Brain microvascular endothelial cell (primary cell): Measurements from ENCODE around the gene PER3.
A peak's percentile ranks its signal among the peaks of the same experiment; 100 is the strongest.

Experiments
- DNase-seq: peaks from one replicate; pipeline ENCODE4 v3.0.0-alpha.2; 2020
- H3K27ac ChIP-seq: fragments of 250-450 bp; sonication (Bioruptor Pico); 2 replicates; pipeline ENCODE4 v1.5.1; 2020; ENCODE audit warnings: mild to moderate bottlenecking, moderate library complexity
- H3K27me3 ChIP-seq: fragments of 250-450 bp; sonication (Bioruptor Pico); replicated peaks from 2 replicates; pipeline ENCODE4 v1.5.1; 2020; ENCODE audit warnings: mild to moderate bottlenecking
- H3K36me3 ChIP-seq: fragments of 250-450 bp; sonication (Bioruptor Pico); replicated peaks from 2 replicates; pipeline ENCODE4 v1.5.1; 2020; ENCODE audit warnings: mild to moderate bottlenecking
- H3K4me3 ChIP-seq: 2 replicates; pipeline ENCODE4 v1.5.1; 2011; ENCODE audit warnings: low read depth, mild to moderate bottlenecking, control low read depth, low read length, moderate library complexity
- CTCF ChIP-seq: IDR thresholded peaks from 2 replicates; pipeline ENCODE4 v1.5.1; 2011; ENCODE audit warnings: low read depth, mild to moderate bottlenecking, moderate library complexity, low read length, control low read depth, inconsistent platforms; ENCODE audit errors: missing control alignments
- in situ Hi-C: cut with HindIII; loops from 2 replicates; pipeline ENCODE4 v1.10.0; 2017; ENCODE audit warnings: low sequenced_read_pairs, low pct_ligation_motif_present

Gene PER3

GRCh38 chr1:7770997-7771822, 12.9 kb upstream of the PER3 start, which contains the start of gene VAMP3:
TSS of gene VAMP3 (plus strand) at chr1:7771296. CDS start at chr1:7771384, 88 bp downstream.
- peak within 1 kb of the TSS; percentile 82 for H3K27ac ChIP-seq
- in situ Hi-C loops: no loop called here
- peaks cover 2% of the 10 kb centered on the region for H3K36me3 ChIP-seq
- no peak for TF ChIP-seq CTCF
- peak within 1 kb of the TSS; percentile 86 for H3K4me3 ChIP-seq
- H3K27me3 ChIP-seq: no peaks in the 10 kb centered on the region
- peak; percentile 75 for DNase-seq

GRCh38 chr1:7771823-7772299, 12.2 kb upstream of the PER3 start:
- Histone ChIP-seq H3K27me3 (no peaks in the 10 kb centered on the region), H3K36me3 (peaks cover 5% of the 10 kb centered on the region), H3K4me3 (peak overlapping the region; percentile 86), H3K27ac (peak overlapping the region; percentile 82)
- DNase-seq: peak; percentile 6
- no peak for TF ChIP-seq CTCF
- in situ Hi-C loops: no loop called here

DNA sequence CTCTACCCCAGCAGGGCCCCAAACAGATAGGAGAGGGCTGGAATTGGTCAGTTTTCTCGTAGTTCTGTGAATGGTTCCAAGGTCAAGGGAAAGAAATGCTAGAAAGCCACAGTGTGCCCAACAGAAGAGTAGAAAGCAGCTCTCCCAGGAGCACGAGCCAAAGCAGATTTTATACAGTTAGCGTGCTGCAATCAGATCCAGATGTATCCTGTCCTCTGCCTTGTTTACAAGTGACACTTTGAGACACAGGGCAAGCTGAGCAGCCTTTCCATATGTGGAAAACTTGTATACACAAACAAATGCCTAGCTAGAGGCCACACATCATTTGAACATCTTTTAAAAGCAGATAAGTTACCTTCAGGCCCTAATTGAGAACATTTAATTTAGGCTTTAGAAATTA, 6.5 kb upstream of the PER3 start:
- no peak for DNase-seq
- no peak for TF ChIP-seq CTCF
- in situ Hi-C loops: no loop called here
- Histone ChIP-seq H3K4me3 (no peak overlapping the region), H3K36me3 (peaks cover 16% of the 10 kb centered on the region), H3K27ac (no peak overlapping the region), H3K27me3 (no peaks in the 10 kb centered on the region)

DNA sequence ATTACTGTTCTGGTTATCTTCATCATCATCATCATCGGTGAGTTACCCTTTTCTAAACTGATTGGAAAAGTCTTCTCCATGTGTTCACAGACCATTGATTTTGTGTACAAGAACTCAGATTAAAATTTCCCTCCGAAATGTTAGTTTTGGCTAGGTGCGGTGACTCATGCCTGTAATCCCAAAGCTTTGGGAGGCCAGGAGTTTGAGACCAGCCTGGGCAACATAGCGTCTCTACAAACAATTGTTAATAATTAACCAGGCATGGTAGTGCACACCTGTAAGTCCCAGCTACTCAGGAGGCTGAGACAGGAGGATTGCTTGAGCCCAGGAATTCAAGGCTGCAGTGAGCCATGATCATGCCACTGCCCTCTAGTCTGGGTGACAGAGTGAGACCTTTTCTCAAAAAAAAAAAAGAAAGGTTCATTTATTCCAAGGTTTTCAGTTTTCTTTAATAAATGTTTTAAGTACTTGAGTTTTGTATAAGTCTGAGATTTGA, 5.9 kb upstream of the PER3 start:
- DNase-seq: no peak
- H3K36me3 ChIP-seq: peaks cover 16% of the 10 kb centered on the region
- no peak overlapping the region for H3K4me3 ChIP-seq
- TF ChIP-seq CTCF: no peak
- no peaks in the 10 kb centered on the region for H3K27me3 ChIP-seq
- in situ Hi-C loops: no loop called here
- H3K27ac ChIP-seq: no peak overlapping the region

DNA sequence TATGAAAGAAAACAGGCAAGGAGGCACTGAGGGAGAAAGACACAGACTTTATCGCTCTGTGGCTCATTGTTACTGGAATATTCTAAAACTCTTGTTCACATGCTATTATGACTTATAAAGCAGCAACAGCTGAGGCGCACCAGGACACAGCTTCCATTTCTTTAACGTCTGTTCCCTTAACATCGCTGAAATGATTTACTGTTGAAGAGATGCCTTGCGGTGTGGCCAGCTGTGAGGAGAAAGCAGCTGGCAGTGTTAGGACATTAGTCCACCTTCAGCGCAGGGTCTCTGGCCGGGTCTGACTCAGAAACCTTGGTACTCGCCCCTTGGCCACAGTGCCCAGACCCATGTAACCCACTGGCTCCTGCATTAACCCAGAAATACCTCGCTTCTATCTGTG, 3.1 kb upstream of the PER3 start:
- no peak overlapping the region for H3K4me3 ChIP-seq
- H3K27me3 ChIP-seq: no peaks in the 10 kb centered on the region
- H3K27ac ChIP-seq: no peak overlapping the region
- no peak for TF ChIP-seq CTCF
- H3K36me3 ChIP-seq: peaks cover 14% of the 10 kb centered on the region
- in situ Hi-C loops: no loop called here
- DNase-seq: no peak
